Neutrophil (primary cell): ENCODE data around the gene CFAP77.

Experiments used
- H3K27ac ChIP-seq: fragments of 200-600 bp; sonication (generic); 2 replicates; pipeline ENCODE4 v1.5.1; 2016; ENCODE audit warnings: mild to moderate bottlenecking, moderate library complexity
- H3K27me3 ChIP-seq: fragments of 200-600 bp; sonication (generic); 2 replicates; pipeline ENCODE4 v1.6.0; 2016; ENCODE audit warnings: mild to moderate bottlenecking
- H3K36me3 ChIP-seq: fragments of 200-600 bp; sonication (generic); 2 replicates; pipeline ENCODE4 v1.5.1; 2017
- H3K4me1 ChIP-seq, 2 experiments: fragments of 200-600 bp in 1 of 2; sonication (generic) in 1 of 2; 1 replicate in 1 of 2; 2 replicates in 1 of 2; pipeline versions ENCODE4 v1.5.1 to v1.6.1; 2013 to 2016; ENCODE audit warnings: low read depth in 1 of 2, low read length in 1 of 2, mild to moderate bottlenecking in 1 of 2, moderate library complexity in 1 of 2; ENCODE audit not compliant: control insufficient read depth in 1 of 2, insufficient read depth in 1 of 2
- H3K4me3 ChIP-seq, 2 experiments: fragments of 200-600 bp in 1 of 2; sonication (generic) in 1 of 2; 1 replicate in 1 of 2; 2 replicates in 1 of 2; pipeline ENCODE4 v1.5.1; 2013 to 2016; ENCODE audit warnings: low read depth in 1 of 2, low read length in 1 of 2, mild to moderate bottlenecking in 1 of 2, moderate library complexity in 1 of 2
- H3K9me3 ChIP-seq: fragments of 200-600 bp; sonication (generic); 2 replicates; pipeline ENCODE4 v1.5.1; 2016
- CTCF ChIP-seq: fragments of 200-600 bp; sonication (generic); IDR thresholded peaks from 2 replicates; pipeline ENCODE4 v1.5.1; 2016; ENCODE audit warnings: antibody characterized with exemption

Gene CFAP77

GRCh38 chr9:132409828-132410528 is at the start of gene CFAP77:
Gene CFAP77 (plus strand): TSS chr9:132410211. CDS start chr9:132410272, 61 bp downstream.
- no peaks in the 10 kb centered on the region for H3K36me3 ChIP-seq
- peak within 1 kb of the TSS in 1 of 2 experiments; percentile 18 for H3K4me3 ChIP-seq
- H3K27ac ChIP-seq = no peak within 1 kb of the TSS
- no peak for TF ChIP-seq CTCF
- H3K27me3 ChIP-seq = peaks cover 74% of the 10 kb centered on the region
- no peaks in the 10 kb centered on the region for H3K9me3 ChIP-seq
- peaks cover 24 to 33% of the 10 kb centered on the region in 2 experiments for H3K4me1 ChIP-seq

- no peak overlapping the region for H3K4me3 ChIP-seq
- no peak overlapping the region for H3K27ac ChIP-seq
- H3K27me3 ChIP-seq = no peaks in the 10 kb centered on the region
- no peak for TF ChIP-seq CTCF
- no peaks in the 10 kb centered on the region for H3K9me3 ChIP-seq
- H3K36me3 ChIP-seq = no peaks in the 10 kb centered on the region
- peaks cover 8 to 9% of the 10 kb centered on the region in 2 experiments for H3K4me1 ChIP-seq
Observed at GRCh38 chr9:132364068-132364467, 45.9 kb upstream of the CFAP77 start.

GRCh38 chr9:132365986-132366385 is 44.0 kb upstream of the CFAP77 start:
- H3K27ac ChIP-seq = no peak overlapping the region
- no peaks in the 10 kb centered on the region for H3K27me3 ChIP-seq
- no peak for TF ChIP-seq CTCF
- H3K4me1 ChIP-seq = peaks cover 10% of the 10 kb centered on the region in 2 experiments
- no peak overlapping the region for H3K4me3 ChIP-seq
- no peaks in the 10 kb centered on the region for H3K36me3 ChIP-seq
- no peaks in the 10 kb centered on the region for H3K9me3 ChIP-seq

- Histone ChIP-seq H3K4me3 (no peak overlapping the region), H3K9me3 (no peaks in the 10 kb centered on the region), H3K27me3 (no peaks in the 10 kb centered on the region), H3K4me1 (peaks cover 9 to 10% of the 10 kb centered on the region in 2 experiments), H3K36me3 (no peaks in the 10 kb centered on the region), H3K27ac (no peak overlapping the region)
- TF ChIP-seq CTCF = no peak
Observed at GRCh38 chr9:132366481-132366880, 43.5 kb upstream of the CFAP77 start.

- Histone ChIP-seq H3K27me3 (no peaks in the 10 kb centered on the region), H3K4me3 (no peak overlapping the region), H3K27ac (no peak overlapping the region), H3K9me3 (no peaks in the 10 kb centered on the region), H3K4me1 (peaks cover 20 to 22% of the 10 kb centered on the region in 2 experiments), H3K36me3 (no peaks in the 10 kb centered on the region)
- no peak for TF ChIP-seq CTCF
Observed at GRCh38 chr9:132367613-132368313, 42.2 kb upstream of the CFAP77 start.
